OCI-LY7 (cell line): ENCODE results near the gene GRK5. TPM values are rescaled to one million over a fixed set of nuclear protein-coding genes. Genes with fewer than 3 reads are reported as not detected.
A peak's percentile ranks its signal among the peaks of the same experiment; 100 is the strongest.

Experiments used
- BruUV-seq: library from RNA; stranded (reverse); fragments of 400-500 nt; replicated peaks from 2 replicates; lab custom pipeline; 2021; lab: Mats Ljungman, UMichigan
- CTCF ChIA-PET: fragments of 300-600 bp; sonication (Branson Sonifier 250); formaldehyde crosslinking; loops from one replicate; lab custom pipeline; 2022; ENCODE audit warnings: antibody characterized with exemption; ENCODE audit not compliant: unreplicated experiment; lab: Charles Lee
- POLR2A ChIA-PET: fragments of 300-600 bp; sonication (Branson Sonifier 250); formaldehyde crosslinking; loops from one replicate; lab custom pipeline; 2022; ENCODE audit warnings: antibody characterized with exemption; lab: Charles Lee
- DNase-seq: peaks from one replicate; pipeline ENCODE4 v3.0.0-alpha.2; 2015; ENCODE audit warnings: low spot score
- H2AFZ ChIP-seq: fragments of 200-600 bp; sonication (generic), shearing (Covaris generic); 2 replicates; pipeline ENCODE4 v1.6.1; 2014; ENCODE audit warnings: mild to moderate bottlenecking, antibody characterized with exemption, low read length, moderate library complexity
- H3K27ac ChIP-seq: fragments of 200-600 bp; sonication (generic); 2 replicates; pipeline ENCODE4 v1.5.1; 2014; ENCODE audit warnings: mixed run types, low read depth, mild to moderate bottlenecking, moderate library complexity, low read length, inconsistent platforms; ENCODE audit not compliant: poor library complexity, severe bottlenecking
- H3K36me3 ChIP-seq: fragments of 200-600 bp; sonication (generic); 2 replicates; pipeline ENCODE4 v1.6.1; 2014; ENCODE audit warnings: mild to moderate bottlenecking, antibody characterized with exemption, low read length, moderate library complexity, mixed read lengths; ENCODE audit not compliant: insufficient read depth
- H3K4me1 ChIP-seq: fragments of 200-600 bp; sonication (generic); 2 replicates; pipeline ENCODE4 v1.5.1; 2014; ENCODE audit warnings: mild to moderate bottlenecking, low read length; ENCODE audit not compliant: insufficient read depth, poor library complexity, severe bottlenecking
- H3K4me2 ChIP-seq: fragments of 200-600 bp; sonication (generic); 2 replicates; pipeline ENCODE4 v1.6.1; 2014; ENCODE audit warnings: mild to moderate bottlenecking, low read length
- H3K4me3 ChIP-seq: fragments of 200-600 bp; sonication (generic); 2 replicates; pipeline ENCODE4 v1.5.1; 2014; ENCODE audit warnings: mild to moderate bottlenecking, low read depth, low read length; ENCODE audit not compliant: poor library complexity, severe bottlenecking
- H3K79me2 ChIP-seq: fragments of 200-600 bp; sonication (generic); 2 replicates; pipeline ENCODE4 v1.6.1; 2016; ENCODE audit warnings: low read depth, mild to moderate bottlenecking, low read length, moderate library complexity, mixed read lengths; ENCODE audit not compliant: insufficient read depth
- H3K9me2 ChIP-seq: fragments of 200-600 bp; sonication (generic); 2 replicates; pipeline ENCODE4 v1.6.1; 2016; ENCODE audit warnings: mild to moderate bottlenecking, low read length, mixed read lengths; ENCODE audit not compliant: insufficient read depth
- H3K9me3 ChIP-seq: fragments of 200-600 bp; sonication (generic); 2 replicates; pipeline ENCODE4 v1.6.1; 2014; ENCODE audit warnings: mild to moderate bottlenecking, mixed run types, low read length, mixed read lengths
- H4K20me1 ChIP-seq: fragments of 200-600 bp; sonication (generic); 2 replicates; pipeline ENCODE4 v1.6.1; 2014; ENCODE audit warnings: mild to moderate bottlenecking, antibody characterized with exemption, low read length, moderate library complexity, mixed read lengths; ENCODE audit not compliant: insufficient read depth
- EZH2phosphoT487 ChIP-seq: fragments of 200-600 bp; sonication (generic); IDR thresholded peaks from 2 replicates; pipeline ENCODE4 v1.6.1; 2018; ENCODE audit warnings: low read depth, borderline replicate concordance, mild to moderate bottlenecking, mixed run types, antibody characterized with exemption, low read length, moderate library complexity, mixed read lengths
- intact Hi-C: fragments of 100-400 bp; cut with micrococcal nuclease; formaldehyde crosslinking; loops from one replicate; pipeline ENCODE4 v1.10.0; 2022; ENCODE audit not compliant: unreplicated experiment
- total RNA-seq, 2 experiments: library from RNA; depleted of rRNA in 1 of 2; stranded (reverse); fragments of >200 nt in 1 of 2; shearing (Covaris generic) in 1 of 2; gene quantifications; 2 replicates each; pipeline ENCODE4 v1.2.3, GENCODE V29; 2014 to 2022
- TF ChIP-seq, protein P1 (sequence below): fragments of 200-600 bp; sonication (generic); conservative IDR thresholded peaks from 2 replicates; pipeline ENCODE4 v1.5.1; 2014; ENCODE audit warnings: mild to moderate bottlenecking, antibody characterized with exemption, low read length, moderate library complexity, mixed read lengths

Gene GRK5
- total RNA-seq, 2 experiments from 2014 or later, result 4.7 to 10.2 TPM

DNA sequence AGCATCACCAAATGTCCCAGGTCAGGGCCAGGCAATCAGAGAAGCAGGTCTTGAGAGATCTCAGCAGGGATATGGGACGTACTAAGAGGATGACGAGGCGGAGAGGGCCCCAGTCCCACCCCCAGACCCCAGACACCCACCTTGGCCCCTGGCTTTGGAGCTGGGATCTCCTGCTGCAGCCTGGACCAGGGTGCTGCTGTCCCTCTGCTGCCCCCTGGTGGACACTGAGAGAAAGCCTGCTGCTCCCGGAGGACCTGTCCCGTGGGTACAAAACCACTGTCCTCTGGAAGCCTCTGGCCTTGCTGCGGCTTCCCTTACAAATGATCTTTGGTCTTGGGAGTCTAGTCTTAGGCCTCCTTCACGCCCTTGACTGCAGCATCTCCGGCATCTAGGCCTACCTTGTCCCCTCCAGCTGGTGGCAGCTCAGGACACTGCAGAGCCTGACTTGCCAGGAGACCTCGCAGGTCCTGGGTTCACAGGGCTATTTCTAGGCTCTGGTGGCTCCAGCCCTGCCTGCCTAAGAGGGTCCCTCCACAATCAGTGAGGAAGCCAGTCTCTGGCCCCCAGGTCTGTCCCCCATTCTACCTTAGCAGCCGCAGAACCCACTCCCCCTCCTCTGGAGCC, 238.1 kb downstream of the GRK5 start:
- Histone ChIP-seq H4K20me1 (no peaks in the 10 kb centered on the region), H2AFZ (no peak overlapping the region), H3K27ac (no peak overlapping the region), H3K9me3 (no peaks in the 10 kb centered on the region), H3K4me3 (no peak overlapping the region), H3K4me2 (no peak overlapping the region), H3K9me2 (no peaks in the 10 kb centered on the region), H3K79me2 (no peaks in the 10 kb centered on the region), H3K36me3 (no peaks in the 10 kb centered on the region), H3K4me1 (peaks cover 26% of the 10 kb centered on the region)
- ChIA-PET POLR2A (interaction anchor here (0.6 kb wide), 1 partner anchor 230 kb away, joined by 3 read pairs; no protein-coding TSS in a partner anchor), CTCF (interaction anchor here (0.6 to 1.6 kb wide), 10 partner anchors 16 to 246 kb away, joined by 3 to 16 read pairs (median 6); no protein-coding TSS in a partner anchor)
- BruUV-seq, result no TSS peak
- TF ChIP-seq, protein P1, sequence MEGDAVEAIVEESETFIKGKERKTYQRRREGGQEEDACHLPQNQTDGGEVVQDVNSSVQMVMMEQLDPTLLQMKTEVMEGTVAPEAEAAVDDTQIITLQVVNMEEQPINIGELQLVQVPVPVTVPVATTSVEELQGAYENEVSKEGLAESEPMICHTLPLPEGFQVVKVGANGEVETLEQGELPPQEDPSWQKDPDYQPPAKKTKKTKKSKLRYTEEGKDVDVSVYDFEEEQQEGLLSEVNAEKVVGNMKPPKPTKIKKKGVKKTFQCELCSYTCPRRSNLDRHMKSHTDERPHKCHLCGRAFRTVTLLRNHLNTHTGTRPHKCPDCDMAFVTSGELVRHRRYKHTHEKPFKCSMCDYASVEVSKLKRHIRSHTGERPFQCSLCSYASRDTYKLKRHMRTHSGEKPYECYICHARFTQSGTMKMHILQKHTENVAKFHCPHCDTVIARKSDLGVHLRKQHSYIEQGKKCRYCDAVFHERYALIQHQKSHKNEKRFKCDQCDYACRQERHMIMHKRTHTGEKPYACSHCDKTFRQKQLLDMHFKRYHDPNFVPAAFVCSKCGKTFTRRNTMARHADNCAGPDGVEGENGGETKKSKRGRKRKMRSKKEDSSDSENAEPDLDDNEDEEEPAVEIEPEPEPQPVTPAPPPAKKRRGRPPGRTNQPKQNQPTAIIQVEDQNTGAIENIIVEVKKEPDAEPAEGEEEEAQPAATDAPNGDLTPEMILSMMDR, result peak; percentile 92
- no peak for TF ChIP-seq EZH2phosphoT487
- intact Hi-C loops, result loop anchor here (1.0 kb wide), 1 partner anchor 246 kb away; no protein-coding TSS in a partner anchor
- peak; percentile 82 for DNase-seq

DNA sequence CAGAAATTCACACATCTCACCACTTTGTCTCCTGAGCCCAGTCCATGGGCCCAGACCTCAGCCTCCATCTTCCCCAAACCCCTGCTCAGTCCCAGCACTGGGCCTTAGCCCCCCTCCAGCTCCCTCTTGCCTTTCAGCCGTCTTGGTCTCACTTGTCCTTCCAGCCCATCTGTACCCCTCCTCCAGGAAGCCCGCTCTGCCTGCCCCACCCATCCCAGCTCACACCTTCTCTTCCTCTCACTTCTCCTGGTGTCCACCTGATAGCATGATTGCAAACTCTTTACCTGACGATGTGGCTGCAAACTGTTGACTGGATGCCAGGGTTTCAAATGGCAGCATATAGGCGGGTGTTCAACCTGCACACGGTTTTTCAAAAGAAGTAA, 238.6 kb downstream of the GRK5 start:
- H3K27ac ChIP-seq, result no peak overlapping the region
- no peak overlapping the region for H3K4me2 ChIP-seq
- ChIA-PET CTCF (interaction anchor here (0.6 to 1.6 kb wide), 10 partner anchors 15 to 247 kb away, joined by 3 to 16 read pairs (median 6); no protein-coding TSS in a partner anchor), POLR2A (no interaction called here)
- intact Hi-C loops, result loop anchor here (1.0 kb wide), 1 partner anchor 247 kb away; no protein-coding TSS in a partner anchor
- no peak for DNase-seq
- peaks cover 26% of the 10 kb centered on the region for H3K4me1 ChIP-seq
- H2AFZ ChIP-seq, result no peak overlapping the region
- TF ChIP-seq EZH2phosphoT487, result no peak
- TF ChIP-seq, protein P1, result no peak
- H4K20me1 ChIP-seq, result no peaks in the 10 kb centered on the region
- H3K4me3 ChIP-seq, result no peak overlapping the region
- H3K9me3 ChIP-seq, result no peaks in the 10 kb centered on the region
- no TSS peak for BruUV-seq
- no peaks in the 10 kb centered on the region for H3K9me2 ChIP-seq
- H3K36me3 ChIP-seq, result no peaks in the 10 kb centered on the region
- H3K79me2 ChIP-seq, result no peaks in the 10 kb centered on the region
